ENCODE measurements around the gene TRPC4AP. TPM values are rescaled to one million over a fixed set of nuclear protein-coding genes. Genes with fewer than 3 reads are reported as not detected.

TRPC4AP gene
- total and polyA plus RNA-seq, 2 of the 8 experiments (the other 6 are each of a cell fraction or from before 2014, with no cell fraction given): 73.1 to 74.8 TPM

- TF ChIP-seq EGR1 (IDR thresholded peaks at IDR 0.05; ENCODE audit: borderline replicate concordance, low read depth, low read length) (no peak), SAP30 (IDR thresholded peaks at IDR 0.05; ENCODE audit: insufficient read depth, insufficient replicate concordance, low read length) (no peak), SIX5 (IDR thresholded peaks at IDR 0.05; ENCODE audit: low read depth, low read length) (no peak), GTF2F1 (IDR thresholded peaks at IDR 0.05; ENCODE audit: borderline replicate concordance, low read depth, low read length) (no peak), RAD21 (IDR thresholded peaks at IDR 0.05 in 1 of 2, conservative IDR thresholded peaks at IDR 0.05 in 1 of 2; ENCODE audit: low read depth in 2 of 2, low read length in 2 of 2) (no peak), BCL11A (IDR thresholded peaks at IDR 0.05; ENCODE audit: low read depth in 2 of 2, low read length in 2 of 2) (no peak), SP4 (IDR thresholded peaks at IDR 0.05; ENCODE audit: low read length) (no peak)
These were observed 88.4 kb downstream of the TRPC4AP start (continued) for GRCh38 chr20:35004051-35004725.

Measured in H1 (cell line).